Karpas-422 (cell line): ENCODE measurements around the gene NPFFR1. TPM values are rescaled to one million over a fixed set of nuclear protein-coding genes. Genes with fewer than 3 reads are reported as not detected.
A peak's percentile ranks its signal among the peaks of the same experiment; 100 is the strongest.

Experiments used
- DNase-seq: peaks from one replicate; pipeline ENCODE4 v3.0.0-alpha.2; 2015
- H2AFZ ChIP-seq: fragments of 200-600 bp; sonication (generic); 2 replicates; pipeline ENCODE4 v1.6.1; 2014; ENCODE audit warnings: antibody characterized with exemption, low read length, mixed read lengths
- H3K27ac ChIP-seq: fragments of 200-600 bp; sonication (generic); 2 replicates; pipeline ENCODE4 v1.5.1; 2014; ENCODE audit warnings: mild to moderate bottlenecking, low read length, moderate library complexity
- H3K27me3 ChIP-seq: fragments of 200-600 bp; sonication (generic); 2 replicates; pipeline ENCODE4 v1.6.1; 2014; ENCODE audit warnings: low read length, mixed read lengths
- H3K36me3 ChIP-seq: fragments of 200-600 bp; sonication (generic); 2 replicates; pipeline ENCODE4 v1.6.1; 2014; ENCODE audit warnings: low read length, mixed read lengths; ENCODE audit not compliant: insufficient read depth
- H3K4me1 ChIP-seq: fragments of 200-600 bp; sonication (generic); 2 replicates; pipeline ENCODE4 v1.6.1; 2014; ENCODE audit warnings: mild to moderate bottlenecking, low read length, mixed read lengths
- H3K4me2 ChIP-seq: fragments of 200-600 bp; sonication (generic); 2 replicates; pipeline ENCODE4 v1.6.1; 2014; ENCODE audit warnings: low read length, low read depth, mild to moderate bottlenecking; ENCODE audit not compliant: poor library complexity, severe bottlenecking
- H3K4me3 ChIP-seq: fragments of 200-600 bp; sonication (generic); 2 replicates; pipeline ENCODE4 v1.5.1; 2014; ENCODE audit warnings: mild to moderate bottlenecking, antibody characterized with exemption, low read length, mixed read lengths
- H3K79me2 ChIP-seq: fragments of 200-600 bp; sonication (generic); 2 replicates; pipeline ENCODE4 v1.6.1; 2014; ENCODE audit warnings: mild to moderate bottlenecking, low read length, mixed read lengths
- H3K9ac ChIP-seq: fragments of 200-600 bp; sonication (generic); 2 replicates; pipeline ENCODE4 v1.6.0; 2014; ENCODE audit warnings: low read length
- H3K9me2 ChIP-seq: fragments of 200-600 bp; sonication (generic), shearing (Covaris generic); replicated peaks from 2 replicates; pipeline ENCODE4 v1.6.0; 2014; ENCODE audit warnings: mild to moderate bottlenecking, low read length, moderate library complexity; ENCODE audit not compliant: insufficient read depth
- H3K9me3 ChIP-seq: fragments of 300-700, 200-600 bp; sonication (generic); 2 replicates; pipeline ENCODE4 v1.6.1; 2014; ENCODE audit warnings: low read length, mixed read lengths
- H4K20me1 ChIP-seq: fragments of 200-600 bp; sonication (generic); 2 replicates; pipeline ENCODE4 v1.6.1; 2014; ENCODE audit warnings: mild to moderate bottlenecking, antibody characterized with exemption, low read length, low read depth; ENCODE audit not compliant: insufficient read depth
- total RNA-seq: library from RNA; depleted of rRNA; stranded (reverse); fragments of >200 nt; shearing (Covaris generic); gene quantifications from 2 replicates; pipeline ENCODE4 v1.2.3, GENCODE V29; 2014; ENCODE audit warnings: low replicate concordance

NPFFR1 gene
- total RNA-seq, 1 experiment from 2014 or later = not detected

GRCh38 chr10:70319824-70320223, 36.0 kb upstream of the NPFFR1 start:
- H3K4me3 ChIP-seq = no peak overlapping the region
- peaks cover 100% of the 10 kb centered on the region for H3K4me1 ChIP-seq
- H3K27ac ChIP-seq = peak overlapping the region; percentile 96
- H3K9me3 ChIP-seq = no peaks in the 10 kb centered on the region
- no peak overlapping the region for H3K4me2 ChIP-seq
- peak overlapping the region; percentile 12; the same call in 1 of the 2 replicates for H3K9ac ChIP-seq
- H4K20me1 ChIP-seq = no peaks in the 10 kb centered on the region
- H3K79me2 ChIP-seq = no peaks in the 10 kb centered on the region
- no peaks in the 10 kb centered on the region for H3K9me2 ChIP-seq
- peaks cover 2% of the 10 kb centered on the region; the same call in 1 of the 2 replicates for H3K36me3 ChIP-seq
- no peak for DNase-seq
- no peaks in the 10 kb centered on the region for H3K27me3 ChIP-seq
- no peak overlapping the region for H2AFZ ChIP-seq

DNA sequence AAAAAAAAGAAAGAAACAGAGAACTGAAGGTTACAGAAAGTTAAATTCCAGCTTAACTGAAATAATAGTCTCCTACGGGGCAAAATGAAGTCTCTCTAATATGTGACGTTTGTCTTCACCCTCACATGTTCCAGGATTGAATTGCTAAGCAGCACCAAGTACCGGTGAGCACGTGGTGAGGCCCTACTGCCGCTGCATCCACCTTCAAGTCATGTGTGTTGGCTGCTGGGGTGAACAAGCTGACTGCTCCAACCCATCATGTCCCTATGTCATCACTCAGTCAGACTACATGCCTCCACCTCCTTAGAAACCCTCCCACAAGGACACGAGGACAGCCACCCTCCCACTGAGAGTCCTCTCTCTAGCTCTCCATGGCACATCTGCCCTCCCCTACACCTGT, 35.4 kb upstream of the NPFFR1 start:
- H3K27me3 ChIP-seq = no peaks in the 10 kb centered on the region
- no peak overlapping the region for H3K4me3 ChIP-seq
- no peaks in the 10 kb centered on the region for H3K79me2 ChIP-seq
- peak overlapping the region; percentile 96 for H3K27ac ChIP-seq
- no peak overlapping the region for H2AFZ ChIP-seq
- no peak for DNase-seq
- no peaks in the 10 kb centered on the region for H3K9me2 ChIP-seq
- H3K36me3 ChIP-seq = peaks cover 6% of the 10 kb centered on the region; the same call in 1 of the 2 replicates
- no peak overlapping the region; the same call in 1 of the 2 replicates for H3K9ac ChIP-seq
- no peaks in the 10 kb centered on the region for H4K20me1 ChIP-seq
- no peak overlapping the region for H3K4me2 ChIP-seq
- no peaks in the 10 kb centered on the region for H3K9me3 ChIP-seq
- peaks cover 97% of the 10 kb centered on the region for H3K4me1 ChIP-seq

GRCh38 chr10:70317943-70318318, 34.1 kb upstream of the NPFFR1 start:
- no peak overlapping the region for H2AFZ ChIP-seq
- no peaks in the 10 kb centered on the region for H3K27me3 ChIP-seq
- H3K36me3 ChIP-seq = peaks cover 6% of the 10 kb centered on the region; the same call in 1 of the 2 replicates
- H3K4me3 ChIP-seq = peak overlapping the region; percentile 32; the same call in 1 of the 2 replicates
- H3K27ac ChIP-seq = peak overlapping the region; percentile 96
- H3K79me2 ChIP-seq = no peaks in the 10 kb centered on the region
- no peaks in the 10 kb centered on the region for H3K9me3 ChIP-seq
- H3K4me2 ChIP-seq = peak overlapping the region; percentile 66
- peak; percentile 85 for DNase-seq
- peak overlapping the region; percentile 73 for H3K9ac ChIP-seq
- H4K20me1 ChIP-seq = no peaks in the 10 kb centered on the region
- no peaks in the 10 kb centered on the region for H3K9me2 ChIP-seq
- peaks cover 94% of the 10 kb centered on the region for H3K4me1 ChIP-seq

GRCh38 chr10:70317272-70317942, 33.6 kb upstream of the NPFFR1 start:
- no peaks in the 10 kb centered on the region for H4K20me1 ChIP-seq
- peak; percentile 86 for DNase-seq
- peak overlapping the region; percentile 73 for H3K9ac ChIP-seq
- no peaks in the 10 kb centered on the region for H3K27me3 ChIP-seq
- no peak overlapping the region for H2AFZ ChIP-seq
- peaks cover 93% of the 10 kb centered on the region for H3K4me1 ChIP-seq
- peak overlapping the region; percentile 66 for H3K4me2 ChIP-seq
- H3K27ac ChIP-seq = peak overlapping the region; percentile 96
- H3K9me3 ChIP-seq = no peaks in the 10 kb centered on the region
- peak overlapping the region; percentile 32; the same call in 1 of the 2 replicates for H3K4me3 ChIP-seq
- H3K36me3 ChIP-seq = peaks cover 6% of the 10 kb centered on the region; the same call in 1 of the 2 replicates
- no peaks in the 10 kb centered on the region for H3K79me2 ChIP-seq
- H3K9me2 ChIP-seq = no peaks in the 10 kb centered on the region

- H3K79me2 ChIP-seq = no peaks in the 10 kb centered on the region
- no peaks in the 10 kb centered on the region for H3K9me3 ChIP-seq
- H3K9ac ChIP-seq = peak overlapping the region; percentile 47
- H4K20me1 ChIP-seq = no peaks in the 10 kb centered on the region
- H3K4me1 ChIP-seq = peaks cover 77% of the 10 kb centered on the region
- H3K4me3 ChIP-seq = peak overlapping the region; percentile 28
- H3K4me2 ChIP-seq = peak overlapping the region; percentile 8
- H3K9me2 ChIP-seq = no peaks in the 10 kb centered on the region
- H3K36me3 ChIP-seq = peaks cover 6% of the 10 kb centered on the region; the same call in 1 of the 2 replicates
- H2AFZ ChIP-seq = no peak overlapping the region
- H3K27ac ChIP-seq = peak overlapping the region; percentile 96
- H3K27me3 ChIP-seq = no peaks in the 10 kb centered on the region
- no peak for DNase-seq
Measured at GRCh38 chr10:70315815-70316214, 32.0 kb upstream of the NPFFR1 start.

DNA sequence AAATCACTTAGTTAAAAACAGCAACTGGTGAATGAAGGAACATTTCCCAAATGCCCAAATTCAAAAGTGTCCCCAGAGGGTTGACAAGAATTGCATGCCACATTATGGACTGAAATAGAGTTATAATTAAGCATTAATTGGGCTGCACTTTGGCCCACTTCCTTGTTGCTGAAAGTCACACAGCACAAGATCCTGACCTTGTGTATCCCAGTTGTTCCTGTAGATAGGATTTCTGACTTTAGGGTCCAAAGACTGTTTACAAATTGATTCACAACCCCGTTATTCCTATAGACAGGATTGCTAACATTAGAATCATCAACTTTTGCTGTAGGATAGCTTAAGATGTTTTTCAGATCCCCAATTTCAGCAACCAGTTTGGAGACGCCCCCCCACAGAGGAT, 31.5 kb upstream of the NPFFR1 start:
- no peaks in the 10 kb centered on the region for H3K27me3 ChIP-seq
- peak overlapping the region; percentile 28; the same call in 1 of the 2 replicates for H3K4me3 ChIP-seq
- H4K20me1 ChIP-seq = no peaks in the 10 kb centered on the region
- peak overlapping the region; percentile 47 for H3K9ac ChIP-seq
- H3K27ac ChIP-seq = peak overlapping the region; percentile 96
- DNase-seq = no peak
- no peak overlapping the region for H2AFZ ChIP-seq
- no peaks in the 10 kb centered on the region for H3K9me2 ChIP-seq
- peak overlapping the region; percentile 8 for H3K4me2 ChIP-seq
- no peaks in the 10 kb centered on the region for H3K79me2 ChIP-seq
- peaks cover 6% of the 10 kb centered on the region; the same call in 1 of the 2 replicates for H3K36me3 ChIP-seq
- no peaks in the 10 kb centered on the region for H3K9me3 ChIP-seq
- peaks cover 72% of the 10 kb centered on the region for H3K4me1 ChIP-seq

- peak overlapping the region; percentile 96 for H3K27ac ChIP-seq
- no peak overlapping the region for H3K9ac ChIP-seq
- H3K4me2 ChIP-seq = no peak overlapping the region
- H3K27me3 ChIP-seq = no peaks in the 10 kb centered on the region
- H4K20me1 ChIP-seq = no peaks in the 10 kb centered on the region
- DNase-seq = no peak
- H3K36me3 ChIP-seq = peaks cover 6% of the 10 kb centered on the region; the same call in 1 of the 2 replicates
- H3K4me1 ChIP-seq = peaks cover 50% of the 10 kb centered on the region
- no peaks in the 10 kb centered on the region for H3K9me2 ChIP-seq
- H2AFZ ChIP-seq = no peak overlapping the region
- no peaks in the 10 kb centered on the region for H3K9me3 ChIP-seq
- H3K79me2 ChIP-seq = no peaks in the 10 kb centered on the region
- H3K4me3 ChIP-seq = no peak overlapping the region
Measured at GRCh38 chr10:70312972-70313371, 29.2 kb upstream of the NPFFR1 start.

DNA sequence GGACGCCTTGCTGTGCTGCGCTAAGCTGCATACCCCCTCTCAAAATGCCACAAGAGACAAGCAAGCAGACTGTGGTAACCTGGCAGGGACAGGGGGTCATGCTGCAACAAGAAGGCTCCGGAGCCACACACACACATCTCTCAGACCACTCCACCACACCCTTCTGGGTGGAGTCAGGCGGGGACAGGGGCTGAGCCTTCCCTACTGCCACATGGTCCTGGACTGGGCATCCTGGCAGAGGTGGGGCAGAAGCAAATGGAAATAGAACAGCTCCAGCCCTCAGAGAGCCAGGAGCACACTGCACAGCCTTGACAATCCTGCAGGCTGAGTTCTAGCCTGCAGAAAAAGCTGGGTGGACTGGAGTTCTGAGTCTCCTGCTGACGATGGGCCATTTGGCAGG, 28.4 kb upstream of the NPFFR1 start:
- H3K9ac ChIP-seq = 0 out of 2 replicates have a peak overlapping the region, but pooled peaks have one; percentile 7
- no peak for DNase-seq
- no peaks in the 10 kb centered on the region for H3K27me3 ChIP-seq

More for the DNA sequence above, 28.4 kb upstream of the NPFFR1 start:
- H3K9me3 ChIP-seq = no peaks in the 10 kb centered on the region
- H3K4me2 ChIP-seq = no peak overlapping the region
- H3K4me1 ChIP-seq = peaks cover 50% of the 10 kb centered on the region
- H3K9me2 ChIP-seq = no peaks in the 10 kb centered on the region
- peaks cover 6% of the 10 kb centered on the region; the same call in 1 of the 2 replicates for H3K36me3 ChIP-seq
- H3K4me3 ChIP-seq = no peak overlapping the region
- H3K79me2 ChIP-seq = no peaks in the 10 kb centered on the region
- peak overlapping the region; percentile 96 for H3K27ac ChIP-seq
- H2AFZ ChIP-seq = no peak overlapping the region
- H4K20me1 ChIP-seq = no peaks in the 10 kb centered on the region
